HG03025 (cell line): Measurements from ENCODE around the gene CNST.
"Not testable (repeated sequence)": the region's sequence is repeated elsewhere in the genome, so short reads cannot be mapped to it uniquely, and the experiment has no call there.

Source experiments
- ATAC-seq: cut with Tn5 transposase; IDR thresholded peaks from one replicate; pipeline ENCODE4 v1.9.1; 2021; ENCODE audit warnings: mild to moderate bottlenecking, moderate library complexity; ENCODE audit not compliant: unreplicated experiment, low FRiP score

The CNST gene

DNA sequence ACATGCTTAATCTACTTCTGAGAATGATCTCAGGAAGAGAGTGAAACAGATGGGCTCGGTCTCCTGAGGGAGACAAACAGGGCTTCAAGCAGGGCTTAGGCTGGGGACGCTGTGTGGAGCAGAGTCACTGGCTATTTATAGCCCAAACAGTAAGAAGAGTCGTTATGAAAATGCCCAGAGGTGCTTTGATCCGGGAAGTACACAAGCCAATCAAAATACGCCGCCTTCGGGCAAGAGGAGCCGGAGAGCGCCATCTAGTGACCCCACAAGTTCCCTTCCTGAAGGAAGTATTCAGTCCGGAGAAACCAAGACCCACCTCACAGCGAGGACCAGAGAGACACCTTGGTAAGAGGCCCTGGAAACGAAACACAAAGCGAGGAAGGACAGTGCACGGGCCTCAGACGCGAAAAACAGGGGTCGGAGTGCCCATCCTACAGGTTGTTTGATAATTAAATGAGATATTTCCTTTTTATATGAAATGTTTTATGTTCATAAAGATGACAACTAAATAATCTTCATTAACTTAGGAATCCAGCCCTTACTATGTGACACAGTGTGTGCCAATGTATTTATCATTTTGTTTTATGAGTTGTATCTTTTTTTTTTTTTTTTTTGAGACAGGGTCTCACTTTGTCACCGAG, 133.0 kb downstream of the CNST start:
- ATAC-seq = peak; percentile 89

DNA sequence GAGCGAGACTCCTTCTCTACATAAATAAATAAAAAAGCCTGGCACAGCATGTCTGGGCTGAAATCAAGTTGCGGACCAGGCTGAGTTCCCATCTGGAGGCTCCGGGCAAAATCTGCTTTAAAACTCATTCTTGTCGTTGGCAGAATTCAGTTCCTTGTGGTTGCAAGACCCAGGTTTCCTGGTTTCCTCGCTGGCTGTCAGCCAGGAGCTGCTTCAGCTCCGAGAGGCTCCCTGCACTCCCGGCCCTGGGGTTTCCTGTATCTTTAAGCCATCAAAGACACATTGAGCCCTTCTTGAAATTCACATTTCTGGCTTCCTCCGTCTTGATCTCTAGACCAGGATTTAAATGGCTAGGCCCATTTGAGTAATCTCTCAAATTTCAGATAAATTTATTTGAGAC, 137.3 kb downstream of the CNST start:
- no peak for ATAC-seq

DNA sequence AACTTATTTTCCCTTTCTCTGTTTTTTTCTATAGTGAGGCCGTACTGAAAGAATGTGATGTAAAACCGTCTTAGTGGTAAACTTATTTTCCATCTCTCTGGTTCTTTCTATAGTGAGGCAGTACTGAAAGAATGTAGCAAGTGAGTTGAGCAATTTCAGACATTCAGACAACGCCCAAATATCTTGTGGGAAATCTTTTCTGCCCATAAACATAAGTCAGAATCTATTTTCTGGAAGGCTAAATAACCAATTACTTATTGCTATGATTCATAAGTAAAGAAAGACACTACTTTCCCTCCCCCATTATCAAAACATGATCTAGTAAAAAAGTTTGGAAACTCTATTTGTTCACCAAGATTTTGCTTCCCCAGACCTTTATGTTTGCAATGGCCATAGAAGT, 139.1 kb downstream of the CNST start:
- no peak for ATAC-seq

DNA sequence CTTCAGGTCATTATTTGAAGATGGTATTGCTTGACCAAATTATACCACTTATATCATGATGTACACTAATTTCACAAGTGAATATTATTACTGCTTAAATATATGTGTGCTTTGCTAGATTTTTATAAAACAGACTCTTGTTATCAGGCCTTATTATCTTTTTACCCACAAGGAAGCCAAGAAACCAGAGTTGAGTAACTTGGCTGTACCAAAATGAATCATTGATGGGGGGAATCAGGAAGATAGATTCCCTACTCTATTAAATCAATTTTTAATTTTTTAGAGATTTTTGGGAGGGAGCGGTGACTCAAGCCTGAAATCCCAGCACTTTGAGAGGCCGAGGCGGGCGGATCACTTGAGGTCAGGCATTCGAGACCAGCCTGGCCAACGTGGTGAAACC, 141.9 kb downstream of the CNST start:
- ATAC-seq = no peak

DNA sequence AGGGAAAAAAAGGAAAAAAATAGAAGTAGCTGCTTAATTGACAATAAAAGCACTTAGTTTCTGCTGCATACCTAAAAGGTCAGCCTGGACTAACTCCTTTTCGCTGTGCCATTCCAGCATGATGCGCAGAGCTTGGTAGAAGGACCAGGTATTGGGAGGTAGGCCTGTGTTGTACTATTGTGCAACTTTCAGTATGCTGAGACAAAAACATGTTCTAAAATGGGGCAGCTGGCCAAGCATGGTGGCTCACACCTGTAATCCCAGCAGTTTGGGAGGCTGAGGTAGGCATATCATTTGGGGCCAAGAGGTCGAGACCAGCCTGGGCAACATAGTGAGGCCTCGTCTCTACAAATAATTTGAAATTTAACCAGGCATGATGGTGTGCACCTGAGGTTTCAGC, 142.9 kb downstream of the CNST start:
- ATAC-seq = no peak

DNA sequence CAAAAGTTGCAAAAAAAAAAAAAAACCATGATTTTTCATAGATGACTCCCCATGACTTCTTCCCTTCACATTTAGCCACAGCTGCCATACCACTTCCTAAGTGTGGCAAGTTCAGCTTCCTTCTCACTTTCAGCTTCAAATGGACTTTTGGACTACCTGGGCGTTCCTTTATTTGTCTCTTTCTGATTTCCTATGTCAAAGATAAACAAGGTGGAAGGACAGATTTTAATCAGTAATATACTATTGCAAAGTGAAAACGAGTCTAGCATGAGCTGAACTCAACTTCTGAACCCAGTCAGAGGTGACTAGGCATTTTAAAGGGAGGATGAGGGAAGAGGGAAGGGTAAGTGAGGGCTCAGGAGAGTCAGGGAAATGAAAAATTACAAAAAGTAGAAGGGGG, 143.6 kb downstream of the CNST start:
- ATAC-seq = no peak

DNA sequence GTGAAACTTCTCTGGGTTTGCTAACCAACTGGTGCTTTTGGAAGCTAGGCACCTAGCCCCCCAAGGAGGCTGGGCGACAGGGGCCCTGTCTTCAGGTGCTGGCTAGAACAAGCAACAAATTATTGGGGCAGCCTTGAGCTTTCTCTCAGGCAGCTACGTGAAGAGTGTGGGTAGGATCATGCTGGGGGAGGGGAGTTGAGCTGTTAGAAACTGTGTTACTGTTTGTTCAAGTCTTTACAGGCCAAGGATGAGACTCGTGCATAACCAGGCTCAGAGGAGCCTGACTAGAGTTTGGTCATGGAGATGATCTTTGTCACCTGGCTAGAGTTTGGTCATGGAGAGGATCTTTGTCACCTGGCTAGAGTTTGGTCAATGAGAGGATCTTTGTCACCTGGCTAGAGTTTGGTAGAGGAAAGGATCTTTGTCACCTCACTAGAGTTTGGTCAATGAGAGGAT, 145.3 kb downstream of the CNST start:
- no peak for ATAC-seq

DNA sequence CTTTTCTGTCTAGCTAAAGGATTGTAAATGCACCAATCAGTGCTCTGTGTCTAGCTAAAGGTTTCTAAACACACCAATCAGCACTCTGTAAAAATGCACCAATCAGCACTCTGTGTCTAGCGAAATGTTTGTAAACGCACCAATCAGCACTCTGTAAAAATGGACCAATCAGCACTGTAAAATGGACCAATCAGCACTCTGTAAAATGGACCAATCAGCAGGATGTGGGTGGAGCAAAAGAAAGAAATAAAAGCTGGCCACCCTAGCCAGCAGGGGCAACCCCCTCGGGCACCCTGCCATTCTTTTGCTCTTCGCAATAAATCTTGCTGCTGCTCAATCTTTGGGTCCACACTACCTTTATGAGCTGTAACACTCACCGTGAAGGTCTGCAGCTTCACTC, 146.2 kb downstream of the CNST start:
- not testable (repeated sequence) for ATAC-seq
